Ovary (tissue), 3 donors: ENCODE results near the gene ARID3C.

Experiments
- POLR2A ChIP-seq: fragments of 450-650 bp; IDR thresholded peaks from one replicate; pipeline ENCODE4 v1.6.1; 2017; ENCODE audit warnings: antibody characterized with exemption, mild to moderate bottlenecking, moderate library complexity
- TF ChIP-seq, protein P1 (sequence below), 3 donors: fragments of 450-650 bp in 2 of 3; fragments of 200-600 bp in 1 of 3; IDR thresholded peaks; one replicate each; pipeline versions ENCODE4 v1.5.1 to v1.8.0; 2016 to 2022; ENCODE audit warnings: antibody characterized with exemption in 3 of 3, mild to moderate bottlenecking in 1 of 3
- donor health status: DM: no; HTN: no; CAD: no.

DNA sequence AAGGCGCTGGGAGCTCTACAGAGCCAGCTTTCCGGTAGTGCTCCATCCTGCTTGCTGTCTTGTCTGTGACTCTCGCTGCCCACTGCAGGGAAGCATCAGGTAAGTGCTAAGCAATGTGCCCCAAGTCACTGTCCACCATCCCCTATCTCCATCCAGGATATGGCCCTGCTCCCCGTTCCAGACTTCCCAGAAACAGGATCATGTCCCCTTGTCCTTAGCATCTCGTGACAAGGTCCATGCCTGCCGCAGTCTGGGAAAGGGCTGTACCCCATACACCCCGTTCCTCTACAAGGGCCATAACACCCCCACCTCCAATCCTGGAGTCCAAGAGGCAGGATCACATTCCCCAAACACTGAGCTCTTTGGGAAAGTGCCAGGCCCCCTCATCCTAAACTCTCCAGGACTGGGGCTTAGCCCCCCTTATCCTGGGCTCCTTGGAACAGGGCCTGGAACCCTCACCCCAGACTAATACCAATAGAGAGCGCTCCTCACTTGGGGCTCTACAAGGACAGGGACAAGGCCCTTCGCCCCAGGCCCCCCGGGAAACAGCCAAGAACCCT, 17.5 kb downstream of the ARID3C start:
- TF ChIP-seq, protein P1, sequence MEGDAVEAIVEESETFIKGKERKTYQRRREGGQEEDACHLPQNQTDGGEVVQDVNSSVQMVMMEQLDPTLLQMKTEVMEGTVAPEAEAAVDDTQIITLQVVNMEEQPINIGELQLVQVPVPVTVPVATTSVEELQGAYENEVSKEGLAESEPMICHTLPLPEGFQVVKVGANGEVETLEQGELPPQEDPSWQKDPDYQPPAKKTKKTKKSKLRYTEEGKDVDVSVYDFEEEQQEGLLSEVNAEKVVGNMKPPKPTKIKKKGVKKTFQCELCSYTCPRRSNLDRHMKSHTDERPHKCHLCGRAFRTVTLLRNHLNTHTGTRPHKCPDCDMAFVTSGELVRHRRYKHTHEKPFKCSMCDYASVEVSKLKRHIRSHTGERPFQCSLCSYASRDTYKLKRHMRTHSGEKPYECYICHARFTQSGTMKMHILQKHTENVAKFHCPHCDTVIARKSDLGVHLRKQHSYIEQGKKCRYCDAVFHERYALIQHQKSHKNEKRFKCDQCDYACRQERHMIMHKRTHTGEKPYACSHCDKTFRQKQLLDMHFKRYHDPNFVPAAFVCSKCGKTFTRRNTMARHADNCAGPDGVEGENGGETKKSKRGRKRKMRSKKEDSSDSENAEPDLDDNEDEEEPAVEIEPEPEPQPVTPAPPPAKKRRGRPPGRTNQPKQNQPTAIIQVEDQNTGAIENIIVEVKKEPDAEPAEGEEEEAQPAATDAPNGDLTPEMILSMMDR (IDR thresholded peaks at IDR 0.05) = no peak
- TF ChIP-seq POLR2A = no peak
